ENCODE data around the gene ZNF74.

ZNF74 gene

GRCh38 chr22:20451920-20452319 is 58.0 kb downstream of the ZNF74 start:
- no peak for TF ChIP-seq TAF1 (IDR thresholded peaks at IDR 0.05; ENCODE audit: borderline replicate concordance, insufficient read depth, low read length)
- no peak for TF ChIP-seq POLR2AphosphoS5 (IDR thresholded peaks at IDR 0.05; ENCODE audit: low read depth, low read length)
- TF ChIP-seq SIN3A (IDR thresholded peaks at IDR 0.05; ENCODE audit: borderline replicate concordance, insufficient read depth, low read length): no peak
- no peak for TF ChIP-seq REST (IDR thresholded peaks at IDR 0.05; ENCODE audit: insufficient read depth in 1 of 2, low read depth in 2 of 2, low read length in 2 of 2)
- no peak for TF ChIP-seq FOXP2 (optimal IDR thresholded peaks at IDR 0.05; ENCODE audit: borderline replicate concordance, extremely low read depth, extremely low read length, insufficient read depth)

- TF ChIP-seq TAF1 (IDR thresholded peaks at IDR 0.05; ENCODE audit: borderline replicate concordance, insufficient read depth, low read length) (no peak), POLR2AphosphoS5 (IDR thresholded peaks at IDR 0.05; ENCODE audit: low read depth, low read length) (no peak), REST (IDR thresholded peaks at IDR 0.05; ENCODE audit: insufficient read depth in 1 of 2, low read depth in 2 of 2, low read length in 2 of 2) (no peak), FOXP2 (optimal IDR thresholded peaks at IDR 0.05; ENCODE audit: borderline replicate concordance, extremely low read depth, extremely low read length, insufficient read depth) (no peak), SIN3A (IDR thresholded peaks at IDR 0.05; ENCODE audit: borderline replicate concordance, insufficient read depth, low read length) (no peak)
Observed at GRCh38 chr22:20453222-20453621, 59.3 kb downstream of the ZNF74 start.

- TF ChIP-seq TAF1 (IDR thresholded peaks at IDR 0.05; ENCODE audit: borderline replicate concordance, insufficient read depth, low read length) (no peak), FOXP2 (optimal IDR thresholded peaks at IDR 0.05; ENCODE audit: borderline replicate concordance, extremely low read depth, extremely low read length, insufficient read depth) (no peak), REST (IDR thresholded peaks at IDR 0.05; ENCODE audit: insufficient read depth in 1 of 2, low read depth in 2 of 2, low read length in 2 of 2) (no peak), POLR2AphosphoS5 (IDR thresholded peaks at IDR 0.05; ENCODE audit: low read depth, low read length) (no peak), SIN3A (IDR thresholded peaks at IDR 0.05; ENCODE audit: borderline replicate concordance, insufficient read depth, low read length) (no peak)
Observed at GRCh38 chr22:20455709-20456063, 61.7 kb downstream of the ZNF74 start.

GRCh38 chr22:20456064-20456721 is 62.2 kb downstream of the ZNF74 start:
- TF ChIP-seq FOXP2 (optimal IDR thresholded peaks at IDR 0.05; ENCODE audit: borderline replicate concordance, extremely low read depth, extremely low read length, insufficient read depth) (no peak), POLR2AphosphoS5 (IDR thresholded peaks at IDR 0.05; ENCODE audit: low read depth, low read length) (no peak), REST (IDR thresholded peaks at IDR 0.05; ENCODE audit: insufficient read depth in 1 of 2, low read depth in 2 of 2, low read length in 2 of 2) (no peak), SIN3A (IDR thresholded peaks at IDR 0.05; ENCODE audit: borderline replicate concordance, insufficient read depth, low read length) (no peak), TAF1 (IDR thresholded peaks at IDR 0.05; ENCODE audit: borderline replicate concordance, insufficient read depth, low read length) (no peak)

Data from PFSK-1 (cell line).